Ovary (tissue), 3 donors: Measurements from ENCODE around the gene BMPER.

Experiments
- CTCF ChIP-seq, 3 donors: fragments of 450-650 bp in 2 of 3; fragments of 200-600 bp in 1 of 3; IDR thresholded peaks; one replicate each; pipeline versions ENCODE4 v1.5.1 to v1.8.0; 2016 to 2022; ENCODE audit warnings: antibody characterized with exemption in 3 of 3, mild to moderate bottlenecking in 1 of 3
- EP300 ChIP-seq: sonication (generic); formaldehyde crosslinking; IDR thresholded peaks from one replicate; pipeline ENCODE4 v1.6.1; 2017; ENCODE audit warnings: antibody characterized with exemption
- POLR2A ChIP-seq: fragments of 450-650 bp; IDR thresholded peaks from one replicate; pipeline ENCODE4 v1.6.1; 2017; ENCODE audit warnings: antibody characterized with exemption, mild to moderate bottlenecking, moderate library complexity
- donor health status: DM: no; HTN: no; CAD: no.

GRCh38 chr7:33901847-33902246, 3.5 kb upstream of the BMPER start:
- TF ChIP-seq CTCF (IDR thresholded peaks at IDR 0.05) (no peak), POLR2A (no peak), EP300 (no peak)
